ENCODE data around the gene TMOD2.

DNA sequence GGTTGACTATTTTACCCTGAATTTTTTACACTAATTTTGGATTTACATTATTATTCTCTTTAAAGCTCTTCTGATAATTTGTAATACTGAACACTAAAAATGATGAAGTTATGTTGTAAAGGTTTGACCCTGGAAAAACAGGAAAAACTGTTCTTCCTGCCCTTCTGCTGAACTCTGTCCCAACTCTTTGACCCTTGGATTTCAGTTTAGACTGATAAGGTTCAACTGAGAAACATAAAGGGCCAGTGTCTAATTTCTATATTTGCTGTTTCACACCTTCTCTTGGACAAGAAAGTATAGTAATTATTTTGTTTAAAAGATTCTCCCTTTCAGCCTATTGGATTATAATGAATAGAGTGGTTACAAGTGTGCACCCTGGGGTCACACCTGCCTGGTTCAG, 65.2 kb downstream of the TMOD2 start:
- TF ChIP-seq EZH2phosphoT487 (IDR thresholded peaks at IDR 0.05) = no peak
- TF ChIP-seq EZH2 (IDR thresholded peaks at IDR 0.05) = no peak
- TF ChIP-seq, protein P1, sequence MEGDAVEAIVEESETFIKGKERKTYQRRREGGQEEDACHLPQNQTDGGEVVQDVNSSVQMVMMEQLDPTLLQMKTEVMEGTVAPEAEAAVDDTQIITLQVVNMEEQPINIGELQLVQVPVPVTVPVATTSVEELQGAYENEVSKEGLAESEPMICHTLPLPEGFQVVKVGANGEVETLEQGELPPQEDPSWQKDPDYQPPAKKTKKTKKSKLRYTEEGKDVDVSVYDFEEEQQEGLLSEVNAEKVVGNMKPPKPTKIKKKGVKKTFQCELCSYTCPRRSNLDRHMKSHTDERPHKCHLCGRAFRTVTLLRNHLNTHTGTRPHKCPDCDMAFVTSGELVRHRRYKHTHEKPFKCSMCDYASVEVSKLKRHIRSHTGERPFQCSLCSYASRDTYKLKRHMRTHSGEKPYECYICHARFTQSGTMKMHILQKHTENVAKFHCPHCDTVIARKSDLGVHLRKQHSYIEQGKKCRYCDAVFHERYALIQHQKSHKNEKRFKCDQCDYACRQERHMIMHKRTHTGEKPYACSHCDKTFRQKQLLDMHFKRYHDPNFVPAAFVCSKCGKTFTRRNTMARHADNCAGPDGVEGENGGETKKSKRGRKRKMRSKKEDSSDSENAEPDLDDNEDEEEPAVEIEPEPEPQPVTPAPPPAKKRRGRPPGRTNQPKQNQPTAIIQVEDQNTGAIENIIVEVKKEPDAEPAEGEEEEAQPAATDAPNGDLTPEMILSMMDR (IDR thresholded peaks at IDR 0.05) = no peak
